ENCODE data around the gene HACE1.
A peak's percentile ranks its signal among the peaks of the same experiment; 100 is the strongest.

Gene HACE1

GRCh38 chr6:104689551-104690205, 170.0 kb downstream of the HACE1 start:
- no peak for DNase-seq

DNA sequence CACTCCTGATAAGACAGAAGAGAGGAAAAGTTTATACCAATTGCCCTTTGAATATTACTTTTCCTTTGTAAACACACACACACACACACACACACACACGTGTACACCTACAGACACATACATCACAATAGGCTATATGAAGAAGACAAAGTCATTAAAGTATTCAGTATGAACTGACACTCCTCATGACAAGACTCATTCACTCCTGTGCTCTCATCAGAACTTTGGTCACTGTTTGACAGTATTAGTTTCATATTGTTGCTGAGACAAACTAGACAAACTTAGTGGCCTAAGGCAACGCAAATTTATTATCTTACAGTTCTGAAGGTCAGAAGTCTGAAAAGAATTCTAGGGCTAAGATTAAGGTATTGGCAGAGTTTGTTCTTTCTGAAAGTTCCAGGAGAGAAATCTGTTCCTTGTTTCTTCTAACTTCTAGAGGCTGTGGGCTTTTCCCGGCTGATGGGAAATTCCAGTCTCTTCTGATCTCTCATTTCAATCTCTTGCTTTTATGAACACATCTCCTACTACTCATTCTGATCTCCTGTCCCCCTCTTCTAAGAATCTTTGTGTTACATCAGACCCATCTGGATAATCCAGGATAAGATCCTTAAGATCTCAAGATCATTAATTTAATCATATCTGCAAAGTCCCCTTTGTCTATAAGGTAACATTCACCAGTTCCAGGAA, 171.3 kb downstream of the HACE1 start:
- DNase-seq: no peak

DNA sequence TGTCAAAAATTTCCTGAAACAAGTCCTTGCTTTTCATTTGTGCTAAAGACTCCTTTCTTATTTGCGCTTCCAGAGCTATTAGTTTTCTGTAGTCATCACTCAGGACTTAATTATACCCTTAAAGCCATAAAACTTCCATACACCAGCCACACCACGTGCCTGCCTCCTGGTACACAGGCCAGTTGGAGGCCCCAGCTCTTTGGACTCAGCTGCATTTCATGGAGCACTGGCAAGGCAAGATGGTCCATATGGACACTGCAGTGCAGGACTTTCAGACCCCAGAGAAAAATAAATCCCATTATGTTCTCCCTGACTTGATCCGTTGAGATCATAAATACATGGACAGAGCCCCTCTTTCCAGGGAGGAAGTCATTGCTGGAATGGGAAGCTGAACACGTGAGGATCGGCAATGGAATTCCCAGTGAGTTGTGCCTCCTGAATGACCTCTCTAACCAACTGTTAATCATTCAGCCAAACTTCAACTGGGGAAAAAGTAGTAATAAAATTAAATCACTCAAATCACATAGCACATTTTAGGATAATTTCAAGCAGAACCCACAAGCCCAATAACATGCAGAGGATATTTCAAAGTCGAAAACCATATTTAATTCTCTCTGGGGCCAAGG, 173.1 kb downstream of the HACE1 start:
- no peak for DNase-seq

- no peak for DNase-seq
Observed at GRCh38 chr6:104685871-104686549, 173.7 kb downstream of the HACE1 start.

GRCh38 chr6:104684911-104685415, 174.8 kb downstream of the HACE1 start:
- no peak for DNase-seq

GRCh38 chr6:104683809-104684208, 175.9 kb downstream of the HACE1 start:
- DNase-seq: no peak

DNA sequence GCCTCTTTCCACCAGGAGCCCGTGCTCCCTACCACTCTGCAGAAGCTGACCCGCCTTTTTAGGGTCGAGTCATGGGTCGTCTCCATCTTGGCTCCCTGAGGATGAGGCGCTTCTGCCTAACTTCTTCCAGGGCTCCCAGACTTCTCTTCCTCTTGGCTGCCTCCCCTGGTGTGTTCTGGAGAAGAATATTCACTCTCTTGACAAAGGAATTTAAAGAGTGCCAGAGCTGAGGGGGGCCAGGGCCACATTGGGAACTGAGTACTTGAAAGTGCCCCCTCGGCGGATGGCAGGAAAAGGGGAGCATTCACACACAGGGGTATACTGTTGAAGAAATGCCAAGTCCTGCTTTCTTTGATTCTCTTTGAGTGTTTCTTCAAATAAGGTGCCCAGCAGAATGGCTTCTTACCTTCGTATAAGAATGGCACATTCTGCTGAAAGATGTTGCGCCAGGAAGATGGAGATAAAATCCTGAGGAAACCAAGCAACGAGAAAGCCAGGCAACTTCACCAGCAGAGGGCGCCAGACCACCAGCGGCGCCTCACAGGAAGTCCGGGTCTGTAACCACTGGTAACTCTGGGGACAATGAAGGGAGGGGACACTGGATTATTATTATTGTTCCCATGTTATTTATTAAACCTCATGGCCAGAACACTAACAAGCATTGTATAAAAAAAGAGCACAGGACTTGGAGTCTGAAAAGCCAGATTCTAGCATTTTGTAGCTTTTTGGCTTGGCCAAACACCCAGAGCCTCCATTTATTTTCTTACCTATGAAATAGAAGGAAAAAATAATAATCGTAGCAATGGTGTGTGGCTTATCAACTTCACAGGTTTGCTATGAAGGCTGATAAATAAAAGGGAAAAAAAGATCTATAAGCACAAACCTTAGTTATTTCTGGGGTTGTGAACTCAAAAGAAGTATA, 176.7 kb downstream of the HACE1 start:
- peak in 22 of 56 donors; percentile 0 to 54 (median 6) for DNase-seq

GRCh38 chr6:104680539-104680938, 179.2 kb downstream of the HACE1 start:
- no peak for DNase-seq

- no peak for DNase-seq
Observed at GRCh38 chr6:104679971-104680370, 179.7 kb downstream of the HACE1 start.
